HG03039 (cell line): ENCODE results near the gene SMIM1.

ENCODE experiments used
- ATAC-seq: cut with Tn5 transposase; IDR thresholded peaks from one replicate; pipeline ENCODE4 v1.9.1; 2021; ENCODE audit warnings: mild to moderate bottlenecking, moderate library complexity; ENCODE audit not compliant: unreplicated experiment

Gene SMIM1

DNA sequence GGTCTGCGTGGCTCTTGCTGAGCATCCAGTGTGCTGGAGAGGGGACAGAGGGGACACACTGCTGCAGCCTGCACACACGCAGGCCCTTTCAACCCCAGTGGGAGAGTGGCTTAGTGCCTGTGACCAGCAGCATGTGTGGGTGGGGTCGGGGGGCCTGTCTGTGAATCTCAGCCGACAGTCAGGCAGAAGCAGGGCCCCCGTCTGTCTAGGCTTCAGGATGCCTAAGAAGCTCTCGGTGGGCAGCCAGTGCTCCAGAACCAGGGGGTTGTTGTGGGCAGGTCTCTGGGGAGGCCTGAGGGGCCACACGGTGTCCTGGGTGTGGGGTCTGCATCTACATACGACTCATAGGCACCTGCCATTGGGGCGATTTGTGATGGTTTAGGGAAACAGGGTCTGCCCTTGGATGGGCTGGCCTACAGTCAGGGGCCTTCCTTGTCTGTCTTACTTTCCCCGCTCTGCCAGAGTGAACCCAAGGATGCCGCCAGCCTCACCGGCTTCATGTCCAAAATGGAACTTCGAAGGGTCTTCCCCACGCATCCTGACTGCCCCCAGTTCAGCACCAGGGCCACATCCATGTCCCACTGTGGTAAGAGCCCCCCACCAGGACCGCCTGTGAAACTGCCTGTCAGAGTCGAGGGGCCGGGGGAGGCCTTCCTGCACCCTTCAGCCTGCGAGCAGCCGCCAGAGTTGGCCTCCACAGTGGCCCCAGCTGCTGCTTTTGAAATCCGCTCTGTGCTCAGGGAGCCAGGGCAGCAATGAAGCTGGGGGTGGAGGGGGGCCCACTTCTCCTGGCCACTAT is 18.7 kb upstream of the SMIM1 start:
- ATAC-seq: no peak

DNA sequence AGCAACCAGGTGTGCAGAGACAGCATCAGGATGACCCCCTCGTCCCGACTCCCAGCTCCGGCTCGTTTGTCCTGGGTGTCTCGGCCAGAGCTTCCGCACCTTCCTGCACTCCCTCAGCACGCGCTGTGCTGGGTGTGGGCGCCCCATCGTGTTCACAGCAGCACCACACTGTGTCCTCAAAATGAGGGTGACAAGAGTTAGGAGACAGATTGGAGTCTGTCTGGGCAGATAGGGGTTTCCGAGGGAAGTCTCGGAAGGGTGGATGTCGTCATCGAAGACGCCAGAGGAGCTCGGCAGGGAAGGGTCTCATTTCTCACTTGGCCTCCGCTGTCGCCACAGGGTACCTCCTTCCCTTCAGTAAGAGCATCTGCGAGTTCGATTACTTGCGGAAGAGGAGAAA is 16.2 kb upstream of the SMIM1 start:
- no peak for ATAC-seq

DNA sequence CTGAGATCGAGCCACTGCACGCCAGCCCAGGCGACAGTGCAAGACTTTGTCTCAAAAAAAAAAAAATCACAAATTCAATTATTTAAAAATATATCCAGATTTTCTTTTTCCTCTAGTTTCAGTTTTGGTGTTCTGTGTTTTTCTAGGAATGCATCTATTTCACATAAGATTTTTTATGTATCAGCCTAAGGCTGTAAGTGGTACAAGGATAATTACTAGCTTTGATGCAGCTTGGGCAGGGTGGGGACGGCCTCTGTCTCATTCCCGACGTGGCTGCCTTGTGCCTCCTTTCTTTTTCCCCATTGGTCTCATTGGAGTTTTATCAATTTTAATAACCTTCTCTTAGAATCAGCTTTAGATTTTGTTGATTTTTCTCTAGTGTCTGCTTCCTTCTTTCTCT is 13.4 kb upstream of the SMIM1 start:
- ATAC-seq: no peak

DNA sequence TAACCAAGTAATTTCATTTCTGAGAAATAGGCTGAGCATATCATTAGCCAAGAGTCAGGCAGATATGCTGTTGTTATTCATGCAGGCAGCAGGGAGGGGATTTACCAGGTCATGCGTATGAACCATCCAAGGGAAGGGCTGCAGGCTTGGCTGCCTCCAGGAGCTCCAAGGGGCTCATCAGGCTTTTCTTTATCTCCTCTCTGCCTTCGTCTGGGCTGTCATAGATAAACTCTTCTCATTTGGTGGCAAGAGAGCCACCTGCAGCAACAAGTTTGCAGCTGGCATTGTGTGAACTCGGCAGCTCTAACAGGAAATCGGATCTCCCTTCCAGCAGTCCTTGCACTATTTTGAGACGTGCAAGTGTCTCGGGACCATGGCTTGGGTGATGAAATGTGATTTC is 12.8 kb upstream of the SMIM1 start:
- no peak for ATAC-seq

DNA sequence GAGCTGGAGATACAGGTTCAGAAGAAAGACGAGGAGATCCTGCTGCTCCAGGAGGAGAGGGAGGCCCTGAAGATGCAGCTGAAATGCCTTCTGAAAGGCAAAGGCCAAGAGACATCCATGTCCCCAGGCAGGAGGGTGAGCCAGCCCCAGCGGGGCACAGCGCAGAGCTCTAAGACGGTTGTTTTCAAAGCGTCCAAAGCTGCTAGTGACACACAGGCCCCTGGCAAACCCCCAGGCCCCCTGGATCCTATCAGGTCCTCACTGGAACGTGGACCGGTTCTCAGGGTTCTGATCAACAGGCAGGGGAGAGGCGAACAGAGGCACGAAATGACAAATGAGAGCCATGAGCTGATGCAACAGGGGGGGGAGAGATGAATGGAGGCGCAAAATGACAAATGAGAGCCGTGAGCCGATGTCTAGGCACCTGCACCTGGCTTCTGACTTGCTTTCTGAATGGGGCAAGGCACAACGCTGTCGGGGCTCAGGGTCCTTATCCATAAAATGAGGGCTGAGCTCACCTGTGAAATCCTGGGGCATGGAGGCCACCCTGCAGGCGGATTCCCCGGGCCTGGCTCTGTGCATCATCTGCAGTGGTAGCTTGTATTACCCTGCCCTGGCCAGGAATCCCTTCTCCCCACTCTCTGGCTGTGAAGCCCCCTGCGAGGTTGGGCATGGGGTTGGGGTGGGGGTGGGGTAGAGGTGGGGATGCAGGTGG is 11.1 kb upstream of the SMIM1 start:
- no peak for ATAC-seq

DNA sequence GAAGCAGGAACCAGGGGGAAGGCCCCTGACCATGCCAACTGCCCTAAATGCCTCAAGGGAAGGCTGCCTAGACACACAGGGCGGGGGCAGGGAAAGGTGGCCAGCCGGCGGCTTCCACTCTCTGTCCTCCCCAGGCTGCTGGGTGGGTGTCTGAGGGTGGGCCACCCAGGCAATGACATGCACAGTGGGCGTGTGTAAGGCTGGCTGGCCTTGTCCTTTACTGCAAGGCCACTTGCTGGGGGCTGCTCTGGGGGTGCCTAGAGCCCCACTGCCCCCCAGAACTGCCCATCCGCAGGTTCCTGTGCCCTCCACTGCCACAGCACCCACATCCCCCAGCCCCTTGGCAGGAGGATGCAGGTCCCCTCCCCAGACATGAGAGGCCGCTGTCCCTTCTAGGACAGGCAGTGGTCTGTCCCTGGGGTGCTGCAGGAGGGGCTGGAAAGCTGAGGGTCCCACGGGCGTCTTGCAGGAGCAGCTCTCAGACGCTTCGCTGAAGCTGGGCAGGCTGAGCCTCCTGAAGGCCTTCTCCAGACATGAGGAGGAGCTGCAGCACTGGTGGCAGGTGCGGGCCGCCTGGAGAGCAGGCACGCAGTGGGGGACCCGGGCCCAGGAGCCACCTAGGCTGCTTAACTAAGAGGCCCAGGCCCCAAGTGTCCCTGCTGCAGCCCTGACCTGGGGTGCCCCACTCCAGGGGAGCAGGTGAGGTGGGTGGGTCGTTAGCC is 10.2 kb upstream of the SMIM1 start:
- ATAC-seq: no peak

DNA sequence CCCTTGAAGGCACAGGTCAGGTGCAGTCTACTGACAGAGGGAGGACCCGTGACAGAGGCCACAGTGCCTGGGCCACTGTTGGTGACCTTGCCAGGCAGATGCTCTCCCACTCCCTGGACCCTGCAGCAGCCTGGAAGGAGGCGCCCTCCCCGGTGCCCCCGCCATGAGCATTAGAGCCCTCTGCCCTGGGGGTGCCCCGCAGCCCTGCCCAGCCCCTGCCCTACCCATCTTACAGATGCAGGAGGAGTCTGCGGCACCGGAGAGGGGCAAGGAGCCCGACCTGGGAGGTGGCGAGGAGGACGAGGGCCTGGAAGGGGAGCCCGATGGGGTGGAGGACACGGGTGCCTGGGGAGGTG is 9.7 kb upstream of the SMIM1 start:
- no peak for ATAC-seq

DNA sequence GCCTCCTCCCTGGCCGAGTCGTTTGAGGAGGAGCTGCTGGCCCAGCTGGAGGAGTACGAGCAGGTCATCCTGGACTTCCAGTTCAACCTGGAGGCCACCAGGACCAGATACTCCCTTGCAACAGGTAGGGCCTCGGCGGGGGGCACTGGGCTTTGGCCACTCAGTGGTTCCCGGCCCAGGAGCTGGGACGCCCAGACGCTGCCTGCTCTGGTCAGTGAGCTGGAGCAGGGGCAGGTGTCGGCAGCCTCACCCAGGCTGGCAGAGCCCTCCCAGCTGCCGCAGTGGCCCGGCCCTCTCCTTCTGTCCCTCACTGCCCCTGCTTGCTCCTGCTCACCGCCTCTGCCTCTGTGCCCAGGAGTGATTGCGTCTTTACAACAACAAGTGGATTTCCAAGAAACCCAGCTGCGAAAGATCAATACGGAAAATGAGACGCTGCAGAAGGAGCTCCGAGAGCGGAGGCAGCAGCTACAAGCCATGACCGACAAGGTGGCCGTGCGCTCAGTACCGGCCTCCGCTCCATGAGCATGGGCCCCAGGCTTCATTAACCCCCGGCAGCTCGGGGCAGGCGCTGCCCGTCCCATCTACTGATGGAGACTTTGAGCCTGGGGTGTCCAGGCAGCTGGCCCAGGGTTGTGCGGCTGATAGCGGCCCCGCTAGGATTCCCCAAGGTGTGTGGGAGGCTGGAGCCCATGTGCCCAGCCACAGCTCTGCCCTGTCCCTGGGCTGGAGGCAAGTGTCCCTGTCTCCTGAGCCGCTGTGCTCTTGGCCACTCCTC is 9.0 kb upstream of the SMIM1 start:
- ATAC-seq: no peak

DNA sequence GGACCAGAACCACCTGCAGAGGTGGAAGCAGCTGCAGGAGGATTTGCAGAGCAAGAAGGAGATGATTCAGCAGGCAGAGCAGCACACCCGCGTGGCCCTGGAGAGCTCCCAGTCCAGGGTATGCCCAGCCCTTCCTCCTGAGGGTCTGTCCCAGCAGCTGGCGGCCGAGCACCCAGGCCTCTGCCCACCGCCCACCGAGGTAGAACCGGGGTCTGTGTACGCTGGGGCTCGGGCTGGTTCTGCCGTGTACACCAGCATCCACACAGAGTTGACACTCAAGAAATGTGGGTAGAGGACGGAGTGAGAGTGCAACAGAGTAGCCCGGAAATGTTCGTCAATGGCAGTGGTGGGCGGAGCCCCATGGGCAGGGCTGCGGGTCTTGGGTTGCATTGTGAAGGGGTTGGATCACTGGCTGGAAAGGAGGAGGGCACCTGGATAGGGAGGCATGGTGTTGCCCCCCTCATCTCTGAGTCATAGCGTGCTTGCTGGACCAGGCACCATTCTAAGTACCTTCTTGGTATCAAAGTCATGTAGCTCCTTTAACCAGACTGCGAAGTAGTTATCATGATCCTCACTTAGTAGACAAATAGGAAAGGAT is 5.1 kb upstream of the SMIM1 start:
- ATAC-seq: no peak

DNA sequence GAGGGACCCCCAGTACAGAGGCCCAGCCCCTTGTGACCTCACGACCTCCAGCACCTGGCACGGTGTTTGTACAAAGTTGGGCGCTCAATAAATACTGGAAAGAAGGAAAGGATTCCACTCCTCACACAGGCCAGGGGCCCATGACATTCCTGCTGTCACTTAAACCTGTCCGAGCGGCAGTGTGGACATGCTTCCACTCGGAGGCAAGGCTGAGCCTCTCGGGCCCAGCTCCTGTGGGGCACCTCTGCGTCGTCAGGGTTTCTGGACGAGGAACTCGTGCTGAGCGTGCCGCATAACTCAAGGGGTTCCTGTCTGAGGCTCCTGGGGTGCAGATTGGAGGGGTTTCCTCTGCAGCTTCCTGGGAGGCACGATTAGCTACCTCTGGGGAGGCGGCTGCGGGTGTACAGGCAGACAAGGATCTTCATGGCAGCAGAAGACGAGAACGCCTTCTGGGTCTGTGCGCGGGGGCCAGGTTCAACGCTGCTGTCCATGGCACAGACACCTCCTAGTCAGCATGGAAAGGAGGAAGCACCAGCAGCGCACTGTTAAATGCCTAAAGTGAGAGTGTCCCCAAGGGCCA is 3.6 kb upstream of the SMIM1 start:
- no peak for ATAC-seq

DNA sequence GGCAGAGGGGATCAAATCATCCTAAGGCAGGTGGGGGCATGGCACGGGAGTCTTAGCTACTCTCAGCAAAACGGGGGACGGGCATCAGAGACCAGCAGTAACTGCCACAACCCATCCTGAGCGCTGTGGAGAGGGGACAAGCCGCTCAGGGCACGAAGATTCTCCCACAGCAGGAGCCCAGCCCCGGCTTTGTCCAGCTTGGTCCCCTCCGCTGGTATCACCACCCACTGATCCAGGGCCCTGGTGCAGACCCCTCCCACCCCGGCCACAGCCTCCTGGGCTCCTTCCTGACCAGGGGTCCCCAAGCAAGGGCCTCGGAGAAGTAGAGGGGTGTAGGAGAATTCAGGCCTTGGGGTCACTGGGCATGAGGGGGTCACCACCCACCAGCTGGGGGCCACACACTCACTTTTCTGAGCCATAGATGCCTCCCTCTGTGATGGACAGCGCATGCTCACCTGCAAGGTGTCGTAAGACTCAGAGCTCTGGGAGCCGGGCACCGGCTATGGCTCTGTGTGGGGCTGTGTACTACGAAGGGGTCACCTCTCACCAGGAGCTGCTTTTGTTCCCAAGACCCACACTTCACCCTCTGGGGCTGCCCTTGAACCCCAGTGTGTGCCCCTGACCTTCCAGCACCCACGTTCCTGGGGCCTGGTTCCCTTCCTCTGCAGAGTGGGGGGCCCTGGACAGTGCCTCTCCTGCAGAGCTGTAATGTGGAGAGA is 2.3 kb upstream of the SMIM1 start:
- no peak for ATAC-seq

DNA sequence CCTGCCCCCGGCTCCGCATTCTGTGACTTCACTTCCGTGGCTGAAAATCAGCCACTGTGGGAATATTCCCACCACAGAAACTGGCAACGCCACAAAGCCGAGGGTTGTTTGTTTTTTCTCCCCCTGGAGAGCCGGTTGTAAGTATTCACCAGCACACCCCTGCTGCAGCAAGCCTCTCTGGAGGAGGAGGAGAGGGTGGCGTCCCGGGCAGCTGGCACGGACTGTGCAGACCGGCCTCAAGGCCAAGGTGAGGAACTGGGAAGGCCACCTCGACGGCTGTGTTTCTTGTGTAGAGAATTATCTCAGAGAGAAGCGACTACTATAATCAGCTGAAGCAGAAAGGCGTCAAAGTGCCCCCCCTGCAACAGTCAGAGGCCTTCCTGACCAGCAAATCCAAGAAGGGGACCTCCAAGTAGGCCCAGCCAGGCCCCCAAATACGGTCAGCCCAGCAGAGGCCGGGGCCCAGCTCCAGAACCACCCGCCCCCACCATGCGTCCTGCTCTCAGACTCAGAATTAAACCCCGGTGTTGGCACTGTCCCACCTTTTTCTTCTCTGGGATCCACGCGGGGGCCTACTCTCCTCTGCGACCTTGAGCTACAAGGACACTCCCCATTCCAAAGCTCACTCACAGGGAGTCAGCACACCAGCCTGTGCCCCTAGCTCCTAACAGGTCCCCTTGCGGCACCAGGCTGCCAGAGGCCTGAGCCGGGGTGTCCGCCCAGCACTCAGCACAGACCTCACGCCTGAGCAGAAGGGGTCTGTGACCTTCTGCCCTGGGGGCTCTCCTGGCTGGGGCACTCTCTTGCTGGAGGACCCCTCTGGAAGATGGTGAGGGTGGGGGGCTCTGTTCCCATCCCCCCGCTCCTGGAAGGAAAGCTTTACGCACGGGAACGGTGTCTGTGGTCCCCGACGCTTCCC is 1.2 kb upstream of the SMIM1 start:
- no peak for ATAC-seq

DNA sequence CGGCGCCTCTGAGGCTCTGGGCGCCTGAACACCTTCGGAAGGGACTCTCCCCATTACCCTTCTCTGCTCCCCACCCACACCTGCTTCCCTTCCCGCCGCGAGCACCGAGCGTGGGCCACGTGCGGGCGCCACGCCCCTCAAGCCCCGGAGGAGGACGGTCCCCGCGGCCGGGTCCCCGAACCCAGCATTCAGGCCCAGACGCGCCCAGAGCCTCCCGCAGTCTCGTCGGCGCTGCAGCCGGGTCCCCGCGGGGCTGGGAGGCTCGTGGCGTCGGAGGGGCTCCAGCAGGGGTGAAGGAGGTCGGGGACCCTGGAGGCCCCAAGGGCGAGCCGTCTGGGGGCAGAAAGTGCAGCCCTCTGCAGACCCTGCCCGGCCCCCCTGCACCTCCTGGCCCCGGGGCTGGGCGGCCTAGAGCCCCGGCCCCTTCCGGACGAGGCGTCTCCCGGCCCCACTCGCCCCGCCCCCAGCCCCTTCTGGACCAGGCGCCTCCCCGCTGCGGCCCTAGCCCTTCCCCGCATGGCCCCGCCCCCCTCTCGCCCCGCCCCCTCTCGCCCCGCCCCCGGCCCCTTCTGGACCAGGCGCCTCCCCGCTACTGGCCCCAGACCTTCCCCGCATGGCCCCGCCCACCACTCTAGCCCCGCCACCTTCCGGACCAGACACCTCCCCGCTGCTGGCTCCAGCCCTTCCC is 378 bp upstream of the SMIM1 start:
- peak; percentile 44 for ATAC-seq

DNA sequence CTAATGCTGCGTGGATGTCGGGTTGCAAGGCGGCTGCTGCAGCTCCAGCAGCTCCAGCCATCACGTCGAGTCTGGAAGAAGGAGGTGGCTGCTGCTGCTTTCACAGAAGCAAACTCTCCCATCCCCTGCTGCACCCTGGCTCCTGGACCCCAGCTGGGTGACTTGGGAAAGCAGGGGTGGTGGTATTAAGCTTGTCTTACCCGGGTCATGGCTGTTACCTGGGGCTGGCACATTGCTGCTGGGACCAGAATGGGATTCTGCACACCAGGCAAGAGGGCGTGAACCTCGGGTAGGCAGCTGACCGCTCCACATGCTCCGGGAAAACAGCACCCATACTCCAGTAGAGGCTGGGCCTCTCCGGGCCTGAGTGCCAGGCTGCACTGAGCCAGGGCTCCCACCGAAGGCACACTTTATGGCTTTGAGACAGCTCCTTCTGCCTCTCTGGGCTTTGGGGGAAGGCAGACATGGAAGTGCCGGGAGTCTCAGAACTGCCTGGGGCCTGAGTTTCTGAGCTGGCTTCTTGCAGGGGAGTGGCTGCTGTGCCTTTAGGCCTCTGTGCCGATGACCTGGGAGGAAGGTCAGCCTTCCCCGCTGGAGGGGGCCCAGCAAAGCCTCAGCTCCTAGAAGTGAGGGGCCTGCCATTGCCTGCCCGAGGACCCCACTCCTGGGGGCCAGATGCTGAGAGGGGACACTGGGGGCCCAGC is 1.2 kb downstream of the SMIM1 start:
- ATAC-seq: no peak

DNA sequence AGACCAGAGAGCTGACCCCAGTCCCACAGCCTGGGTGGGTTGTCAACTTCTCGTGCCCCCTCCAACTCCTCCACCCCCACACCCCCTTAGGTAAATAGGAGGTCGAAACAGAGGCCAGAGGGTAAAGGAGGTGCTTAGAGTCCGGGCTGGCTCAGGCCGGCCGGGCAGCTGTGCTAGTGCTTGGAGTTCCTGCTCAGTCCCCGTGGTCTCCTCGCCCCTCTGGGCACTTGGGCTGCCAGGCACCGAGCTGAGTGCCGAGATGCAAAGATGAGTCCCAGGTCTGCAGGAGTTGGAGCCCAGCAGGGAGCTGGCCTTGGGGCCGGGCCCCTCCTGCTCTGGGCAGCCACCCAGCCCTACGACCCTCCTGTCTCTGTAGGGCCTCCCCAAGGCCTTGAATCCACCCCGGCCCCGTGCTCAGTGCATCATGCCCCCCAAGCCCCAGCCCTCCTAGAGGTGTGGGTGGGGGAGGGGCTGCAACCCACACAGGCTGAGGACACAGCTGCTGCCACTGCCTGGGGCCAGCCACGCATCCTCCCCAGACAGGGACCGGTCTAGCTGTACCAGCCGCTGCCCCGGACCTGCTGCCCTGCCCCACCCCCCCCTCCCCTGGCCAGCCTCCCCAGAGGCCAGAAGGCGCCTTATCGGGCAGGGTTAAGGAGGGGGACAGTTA is 1.9 kb downstream of the SMIM1 start:
- no peak for ATAC-seq

DNA sequence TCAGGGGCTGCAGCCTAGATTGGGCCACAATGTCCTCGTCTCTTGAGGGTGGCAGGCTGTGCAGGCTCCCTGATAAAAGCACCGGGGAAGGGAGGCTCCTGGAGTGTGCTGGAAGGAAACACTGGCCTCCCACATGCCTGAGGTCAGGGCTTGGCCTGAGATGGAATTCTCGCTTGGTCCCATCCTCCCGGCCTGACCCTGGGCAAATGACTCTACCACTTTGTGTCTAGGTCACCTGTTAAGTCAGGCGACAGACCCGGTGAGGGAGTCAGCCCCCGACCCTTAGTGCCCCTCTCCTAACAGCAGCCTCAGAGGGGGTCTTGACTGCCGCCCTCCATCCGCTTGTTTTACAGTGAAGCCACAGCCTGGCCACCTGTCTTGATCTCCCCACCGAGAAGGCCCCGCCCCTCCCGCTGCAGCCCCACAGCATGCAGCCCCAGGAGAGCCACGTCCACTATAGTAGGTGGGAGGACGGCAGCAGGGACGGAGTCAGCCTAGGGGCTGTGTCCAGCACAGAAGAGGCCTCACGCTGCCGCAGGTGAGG is 2.5 kb downstream of the SMIM1 start:
- ATAC-seq: no peak
